Spleen (tissue), 7 donors: Measurements from ENCODE around the gene CDH19.

Experiments
- CTCF ChIP-seq, 11 experiments: fragments of 200-600 bp in 7 of 11; fragments of 450-650 bp in 4 of 11; sonication (generic) in 4 of 11; IDR thresholded peaks in 8 of 11; conservative IDR thresholded peaks in 3 of 11; 1 replicate in 7 of 11; 2 replicates in 4 of 11; pipeline versions ENCODE4 v1.4.0 to v1.8.0; 2016 to 2021; ENCODE audit warnings: antibody characterized with exemption in 11 of 11, inconsistent platforms in 4 of 11, mild to moderate bottlenecking in 1 of 11
- POLR2A ChIP-seq, 3 donors: fragments of 450-650 bp; IDR thresholded peaks; one replicate each; pipeline ENCODE4 v1.5.1; 2017; ENCODE audit warnings: antibody characterized with exemption in 3 of 3, mild to moderate bottlenecking in 1 of 3
- POLR2AphosphoS5 ChIP-seq, 3 donors: sonication (generic); formaldehyde crosslinking; IDR thresholded peaks; one replicate each; pipeline ENCODE4 v1.5.1; 2017; ENCODE audit warnings: antibody characterized with exemption in 3 of 3
- donor health status: DM: no; HTN: no; CAD: no; lungs with moderate emphysema.
- donor health status: DM: no; HTN: no; CAD: no.
- donor health status: DM: no; HTN: no; CAD: no.

- TF ChIP-seq POLR2A (IDR thresholded peaks at IDR 0.05), result no peak
- no peak for TF ChIP-seq CTCF (IDR thresholded peaks at IDR 0.05 in 8 of 11, conservative IDR thresholded peaks at IDR 0.05 in 3 of 11)
- no peak for TF ChIP-seq POLR2AphosphoS5 (IDR thresholded peaks at IDR 0.05)
These were observed 42.1 kb upstream of the CDH19 start for GRCh38 chr18:66645983-66646382.
